ENCODE results near the gene ORC6. TPM values are rescaled to one million over a fixed set of nuclear protein-coding genes. Genes with fewer than 3 reads are reported as not detected.

The ORC6 gene
- 3.4 and 20.7 TPM in 2 replicates for total RNA-seq

DNA sequence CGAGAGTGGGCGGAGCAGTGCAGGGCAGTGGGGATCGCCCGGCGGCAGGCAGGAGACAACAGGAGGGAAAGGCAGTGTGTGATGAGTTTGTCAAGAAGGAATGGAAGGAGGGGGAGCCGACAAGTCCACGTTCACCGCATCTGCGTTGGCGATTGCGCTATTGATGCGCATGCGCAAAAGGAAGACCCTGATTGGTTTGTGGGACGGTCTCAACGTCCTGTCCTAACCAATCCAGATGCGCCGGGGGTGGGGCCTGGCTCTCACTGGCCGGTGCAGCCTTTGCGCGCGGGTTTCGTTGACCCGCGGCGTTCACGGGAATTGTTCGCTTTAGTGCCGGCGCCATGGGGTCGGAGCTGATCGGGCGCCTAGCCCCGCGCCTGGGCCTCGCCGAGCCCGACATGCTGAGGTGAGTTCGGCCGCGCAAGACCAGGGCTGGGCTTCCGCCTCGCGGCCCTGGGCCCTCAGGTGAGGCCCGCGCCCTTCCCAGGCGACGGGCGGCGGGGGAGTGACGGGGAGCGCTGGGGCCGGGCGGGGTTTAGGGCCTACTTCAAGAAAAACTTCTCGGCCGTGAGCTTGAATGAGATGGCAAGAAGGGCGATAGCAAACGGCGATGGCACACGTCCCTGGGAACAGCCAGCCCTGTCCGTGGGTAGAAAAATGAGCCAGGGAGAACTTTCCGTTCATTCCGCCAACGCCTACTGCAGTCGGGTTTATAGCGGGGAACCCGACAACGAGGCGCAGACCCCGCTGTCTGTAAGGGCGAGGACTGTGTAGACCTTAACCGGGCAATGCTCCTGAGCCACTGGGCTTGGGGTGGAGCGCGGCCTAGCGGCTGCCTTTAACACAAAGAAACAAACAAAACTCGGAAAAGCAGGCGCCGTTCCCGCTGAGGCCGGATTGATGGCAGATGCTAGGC, at the start of gene ORC6:
ORC6 (plus strand) TSS at position 295 of the 916 bp plus-strand sequence; CDS start at position 342, 47 bp downstream.

DNA sequence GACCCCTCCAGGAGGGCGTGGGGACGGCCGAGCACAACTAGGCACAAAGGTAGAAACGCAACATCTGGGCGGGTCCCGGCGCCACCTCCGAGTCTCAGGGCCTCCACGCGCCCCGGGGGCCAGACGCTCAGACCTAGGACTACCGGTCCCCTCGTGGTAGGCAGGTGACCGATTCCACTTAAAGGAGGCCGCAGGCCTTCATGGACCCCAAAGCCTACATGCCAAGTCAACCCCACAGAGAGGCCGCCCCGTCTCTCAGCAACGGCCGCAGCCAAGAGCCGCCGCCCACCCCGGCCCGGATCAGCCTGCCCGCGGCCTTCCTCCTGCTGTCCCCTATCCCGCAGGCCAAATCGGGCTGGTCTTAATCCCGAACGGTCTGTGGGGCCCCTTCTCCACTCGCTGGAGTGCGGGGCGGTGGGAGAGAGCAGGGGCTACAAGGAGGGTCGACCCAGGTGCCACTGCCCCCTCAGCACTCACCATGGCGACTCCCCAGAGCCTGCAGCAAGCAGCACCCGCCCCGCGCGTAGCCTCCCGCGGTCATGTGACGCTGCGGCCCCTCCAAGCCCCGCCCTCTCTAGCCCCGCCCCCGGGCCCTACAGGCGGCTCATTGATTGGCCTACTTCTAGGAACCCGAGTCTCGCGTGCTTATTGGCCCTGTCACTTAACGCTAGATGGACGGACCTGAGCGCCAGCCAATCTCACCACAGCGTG, 650 bp upstream of the ORC6 start, which contains the start of gene VPS35:
VPS35 (minus strand) TSS at position 525 of the 711 bp plus-strand sequence; CDS start at position 480, 45 bp downstream.

Other genes starting within 250 kb of the ORC6 start
- gene SHCBP1, start 68.3 kb upstream of the ORC6 start, total RNA-seq: 5.6 and 77.5 TPM in 2 replicates
- gene VPS35, start 481 bp upstream of the ORC6 start, total RNA-seq: 144 and 158 TPM in 2 replicates
- gene MYLK3, start 58.7 kb downstream of the ORC6 start, total RNA-seq: 0.19 and 0.56 TPM in 2 replicates
- 12.3 and 13.0 TPM in 2 replicates for gene C16orf87, start 141.5 kb downstream of the ORC6 start, total RNA-seq
- 17.2 and 17.4 TPM in 2 replicates for gene GPT2, start 194.7 kb downstream of the ORC6 start, total RNA-seq

Data from regular cardiac myocyte (primary cell).